Activated B cell treated with CpG ODN at 0.5 μM for 24 hours (primary cell): Measurements from ENCODE around the gene TNIP3. TPM values are rescaled to one million over a fixed set of nuclear protein-coding genes. Genes with fewer than 3 reads are reported as not detected.

Experiments
- ATAC-seq: fragments of 200-7000 bp; cut with Tn5 transposase; one replicate; pipeline ENCODE4 v1.10.0; 2021; ENCODE audit warnings: low read depth, mild to moderate bottlenecking, moderate library complexity
- CTCF ChIA-PET: fragments of 350-600 bp; sonication (Branson Sonifier 250); formaldehyde crosslinking; loops from one replicate; lab custom pipeline; 2021; ENCODE audit warnings: antibody characterized with exemption; lab: Charles Lee
- POLR2A ChIA-PET: fragments of 350-600 bp; sonication (Branson Sonifier 250); formaldehyde crosslinking; loops from one replicate; lab custom pipeline; 2021; ENCODE audit warnings: antibody characterized with exemption; lab: Charles Lee
- DNase-seq: peaks from one replicate; pipeline ENCODE4 v3.0.0; 2022
- H3K27ac Mint-ChIP-seq: one replicate; pipeline ENCODE4 v1.8.0; 2020; ENCODE audit warnings: mixed read lengths
- H3K27me3 Mint-ChIP-seq: one replicate; pipeline ENCODE4 v1.8.0; 2021; ENCODE audit warnings: mixed read lengths
- H3K36me3 Mint-ChIP-seq: one replicate; pipeline ENCODE4 v1.8.0; 2021; ENCODE audit warnings: low read depth, mixed read lengths
- H3K4me1 Mint-ChIP-seq: one replicate; pipeline ENCODE4 v1.8.0; 2021; ENCODE audit warnings: mixed read lengths
- H3K4me3 Mint-ChIP-seq: one replicate; pipeline ENCODE4 v1.8.0; 2020; ENCODE audit warnings: mild to moderate bottlenecking, mixed read lengths
- H3K9me3 Mint-ChIP-seq: one replicate; pipeline ENCODE4 v1.8.0; 2020; ENCODE audit warnings: mixed read lengths
- CTCF ChIP-seq: fragments of 200-600 bp; IDR thresholded peaks from one replicate; pipeline ENCODE4 v1.8.0; 2022; ENCODE audit warnings: antibody characterized with exemption, mild to moderate bottlenecking
- intact Hi-C: fragments of 100-400 bp; cut with micrococcal nuclease; formaldehyde crosslinking; loops from one replicate; pipeline ENCODE4 v1.15.1; 2024
- total RNA-seq: library from RNA; stranded (reverse); gene quantifications from 2 replicates; pipeline ENCODE4 v1.2.3, GENCODE V29; 2022

The TNIP3 gene
- total RNA-seq, 1 donor from 2014 or later = not detected

GRCh38 chr4:121091941-121092340 is 72.2 kb downstream of the TNIP3 start:
- ChIA-PET POLR2A (no interaction called here), CTCF (no interaction called here)
- no peaks in the 10 kb centered on the region for H3K36me3 Mint-ChIP-seq
- no peak overlapping the region for H3K27ac Mint-ChIP-seq
- DNase-seq (no peak), ATAC-seq (no peak)
- no peak overlapping the region for H3K4me3 Mint-ChIP-seq
- intact Hi-C loops = no loop called here
- H3K9me3 Mint-ChIP-seq = no peaks in the 10 kb centered on the region
- no peak for TF ChIP-seq CTCF
- H3K27me3 Mint-ChIP-seq = no peaks in the 10 kb centered on the region
- H3K4me1 Mint-ChIP-seq = no peaks in the 10 kb centered on the region

- intact Hi-C loops = no loop called here
- Mint-ChIP-seq H3K9me3 (no peaks in the 10 kb centered on the region), H3K36me3 (no peaks in the 10 kb centered on the region), H3K4me1 (no peaks in the 10 kb centered on the region), H3K27ac (no peak overlapping the region), H3K4me3 (no peak overlapping the region), H3K27me3 (no peaks in the 10 kb centered on the region)
- ChIA-PET POLR2A (no interaction called here), CTCF (no interaction called here)
- ATAC-seq = no peak
- DNase-seq = no peak
- no peak for TF ChIP-seq CTCF
Observed at GRCh38 chr4:121088867-121089266, 75.3 kb downstream of the TNIP3 start.

Other genes starting within 250 kb of the TNIP3 start
- gene PRDM5, start 241.6 kb downstream of the TNIP3 start, total RNA-seq = not detected in 2 replicates
- not detected in 2 replicates for gene NDNF, start 91.8 kb downstream of the TNIP3 start, total RNA-seq
- gene QRFPR, start 216.7 kb upstream of the TNIP3 start, total RNA-seq = not detected in 2 replicates